Activated CD4-positive, alpha-beta T cell treated with anti-CD3 and anti-CD28 coated beads, Interleukin-2, amount 50 U/mL, for 1 hour (primary cell): ENCODE measurements around the gene TNIK.

Experiments
- DNase-seq: peaks from one replicate; pipeline ENCODE4 v3.0.0-alpha.2; 2020

TNIK gene

DNA sequence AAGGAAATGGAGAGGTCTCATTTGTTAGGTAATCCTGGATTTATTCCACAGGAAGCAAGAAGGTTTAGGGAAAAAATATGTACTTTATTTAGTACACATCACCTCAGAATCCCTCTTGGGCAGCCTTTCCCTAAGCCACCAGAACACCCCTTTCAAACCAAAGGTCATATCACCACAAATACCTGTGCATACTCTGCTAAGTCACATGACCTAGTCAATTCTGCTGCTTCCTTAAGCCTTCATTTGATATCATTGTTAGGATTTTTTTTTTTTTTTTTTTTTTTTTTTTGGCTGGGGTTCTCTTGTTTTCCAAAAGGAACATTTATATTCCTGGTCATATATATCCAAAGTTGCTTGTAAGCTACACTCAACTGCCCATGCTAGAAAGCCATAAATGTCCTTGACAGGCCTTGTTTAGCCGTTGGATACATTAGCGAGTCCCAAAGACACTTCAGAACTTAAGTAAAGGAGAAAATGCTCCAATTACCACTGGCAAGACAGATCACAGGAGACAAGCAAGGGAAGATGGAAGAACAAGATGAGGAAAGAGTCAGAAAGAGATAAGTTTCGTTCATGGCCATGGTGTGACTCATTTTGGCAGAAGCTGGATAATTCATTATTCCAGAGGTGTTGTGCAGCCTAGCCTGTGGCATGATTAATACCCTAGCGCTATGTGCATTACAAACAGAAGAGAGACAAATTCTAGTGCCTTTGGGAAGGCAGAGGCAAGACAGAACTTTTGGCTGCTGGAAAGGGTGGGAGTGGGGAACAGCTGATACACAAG lies 278.1 kb downstream of the TNIK start:
- DNase-seq: no peak

DNA sequence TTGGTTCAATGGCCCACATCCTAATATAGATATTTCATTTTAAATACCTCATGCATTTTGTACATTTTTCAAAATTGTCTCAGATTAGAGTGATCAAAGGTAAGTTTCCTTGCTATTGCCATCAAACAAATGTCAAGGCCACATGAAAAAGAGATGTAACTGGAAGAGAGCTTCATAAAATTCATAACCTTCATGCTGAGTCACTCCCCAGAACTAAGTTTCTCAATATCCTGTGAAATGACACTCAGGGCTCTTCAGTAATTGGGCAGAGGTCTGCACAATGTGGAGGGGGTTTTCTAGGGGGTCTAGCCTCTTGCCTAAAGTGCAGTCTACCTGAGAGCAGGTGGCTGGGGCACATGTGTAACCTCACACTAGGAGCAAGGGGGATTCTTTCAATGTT lies 281.5 kb downstream of the TNIK start:
- DNase-seq: no peak

DNA sequence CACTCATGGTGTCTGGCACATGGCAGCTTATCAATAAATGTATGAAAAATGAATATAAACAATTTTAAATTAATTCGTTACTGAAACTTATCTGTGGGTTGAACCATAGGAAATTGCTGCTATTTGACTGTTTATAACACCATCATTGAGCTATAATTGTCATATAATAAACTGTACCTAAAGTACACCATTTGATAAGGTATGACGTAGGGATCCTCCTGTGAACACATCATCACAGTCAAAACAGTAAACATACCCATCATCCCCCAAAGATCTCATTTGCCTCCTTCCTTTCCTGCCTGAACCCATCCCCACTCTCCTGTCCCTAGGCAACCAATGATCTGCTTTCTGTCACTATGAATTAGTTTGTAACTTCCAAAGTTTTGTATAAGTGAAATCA lies 282.7 kb downstream of the TNIK start:
- no peak for DNase-seq

DNA sequence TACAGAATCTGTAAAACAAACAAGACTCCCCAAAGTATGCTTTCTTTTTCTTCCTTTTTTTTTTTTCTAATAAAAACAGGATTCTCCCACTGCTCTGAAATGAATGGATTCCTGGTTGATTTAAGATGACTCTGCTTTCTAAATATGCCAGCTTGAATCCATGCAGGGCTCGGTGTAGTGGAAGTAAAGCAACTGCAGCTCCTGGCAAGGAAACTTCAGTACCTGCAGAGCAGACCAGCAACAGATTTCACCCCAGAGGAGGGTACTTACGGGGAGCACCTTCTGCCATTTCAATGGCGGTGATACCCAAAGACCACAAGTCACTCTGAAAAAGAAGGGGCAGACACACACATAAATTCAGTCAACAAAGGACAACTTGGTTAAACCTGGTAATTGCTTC lies 283.1 kb downstream of the TNIK start:
- no peak for DNase-seq

DNA sequence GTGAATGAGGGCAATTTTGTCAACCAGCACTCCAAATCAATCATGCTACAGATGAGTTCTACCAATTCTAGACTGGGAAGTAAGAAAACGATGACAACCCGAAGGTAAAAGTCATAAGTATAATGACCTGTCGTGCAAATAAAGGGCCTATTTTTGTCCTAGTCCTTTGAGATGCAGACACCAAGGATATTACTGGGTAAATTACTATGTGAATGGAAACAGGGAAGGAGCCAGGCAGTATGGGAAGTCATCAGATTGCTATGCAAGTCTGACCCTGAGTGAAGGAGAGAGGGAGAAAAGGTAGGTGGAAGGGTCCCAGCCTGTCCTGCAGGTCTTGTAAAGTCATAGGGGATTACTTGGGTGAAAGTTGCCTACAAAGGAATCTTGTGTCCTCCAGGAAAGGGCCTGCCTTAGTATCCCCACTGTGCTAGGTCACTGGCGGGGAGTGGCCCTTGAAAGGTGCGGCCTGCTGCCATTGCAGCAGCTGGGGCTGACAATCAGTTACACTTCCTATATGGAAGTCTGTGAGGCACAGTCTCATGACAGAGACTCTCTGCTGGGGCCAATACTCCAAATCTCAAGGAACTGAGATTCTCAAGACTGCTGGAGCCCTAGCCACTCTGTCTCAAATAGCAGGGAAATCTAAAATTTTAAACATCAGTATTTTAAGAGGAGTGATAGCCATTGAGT lies 283.8 kb downstream of the TNIK start:
- no peak for DNase-seq

DNA sequence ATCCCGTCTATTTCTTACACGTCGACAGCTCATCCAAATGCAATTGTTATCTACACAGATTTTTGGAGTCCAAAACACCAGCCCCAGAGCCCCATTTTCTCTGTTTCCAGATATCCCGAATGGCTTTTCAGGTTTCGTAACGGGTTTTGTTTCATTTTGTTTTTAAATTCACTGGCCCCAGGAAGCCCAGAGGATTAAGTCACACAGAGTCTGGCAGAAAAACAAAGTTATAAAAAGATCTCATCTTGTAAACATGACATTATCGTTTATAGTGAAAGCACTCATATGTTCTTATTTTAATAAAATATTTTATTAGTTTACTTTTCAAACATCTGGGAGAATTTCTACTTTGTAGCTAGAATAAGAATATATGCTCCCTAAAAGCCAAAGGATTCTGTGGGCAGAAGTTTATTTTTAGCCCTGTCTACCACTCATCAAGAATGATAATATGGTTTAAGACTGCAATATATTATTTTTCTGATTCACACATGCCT lies 284.4 kb downstream of the TNIK start:
- no peak for DNase-seq

DNA sequence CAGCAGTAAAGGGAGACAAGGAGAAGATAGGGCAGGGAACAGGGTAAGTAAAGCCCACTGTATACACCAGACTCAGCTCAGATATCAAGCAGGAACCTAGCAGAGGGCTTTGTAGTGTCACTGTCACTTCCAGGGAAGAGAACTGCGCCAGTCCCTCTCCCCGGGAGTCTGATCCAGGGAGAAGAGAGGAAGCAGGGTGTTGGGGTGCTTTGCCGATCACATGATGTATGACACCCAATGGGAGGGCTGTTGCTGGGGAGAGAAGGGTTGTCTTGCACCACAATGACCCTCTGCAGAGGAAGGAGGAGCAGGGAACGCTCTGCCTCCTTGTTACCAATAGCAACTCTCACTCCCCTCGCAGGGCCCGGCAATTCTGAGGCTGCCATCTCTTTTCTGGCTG lies 286.5 kb downstream of the TNIK start:
- no peak for DNase-seq

DNA sequence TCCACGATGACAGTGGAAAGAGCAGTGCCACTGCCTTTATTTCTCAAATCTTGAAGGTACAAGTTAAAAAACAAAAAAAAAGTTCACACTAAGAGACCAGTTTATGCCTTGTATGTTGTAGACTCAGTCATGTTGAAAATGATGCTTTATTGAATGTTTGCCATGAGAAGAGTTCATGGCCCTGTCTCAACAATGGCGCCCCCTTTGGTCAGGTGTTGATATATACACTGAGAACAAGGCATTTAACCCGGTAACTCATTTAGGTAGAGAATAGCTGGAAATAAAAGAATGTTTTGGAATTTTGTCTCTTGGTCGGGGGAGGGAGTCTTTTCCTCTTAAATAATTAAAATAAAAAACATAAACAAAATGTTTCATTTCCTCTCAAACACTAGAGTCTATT lies 288.1 kb downstream of the TNIK start:
- no peak for DNase-seq

DNA sequence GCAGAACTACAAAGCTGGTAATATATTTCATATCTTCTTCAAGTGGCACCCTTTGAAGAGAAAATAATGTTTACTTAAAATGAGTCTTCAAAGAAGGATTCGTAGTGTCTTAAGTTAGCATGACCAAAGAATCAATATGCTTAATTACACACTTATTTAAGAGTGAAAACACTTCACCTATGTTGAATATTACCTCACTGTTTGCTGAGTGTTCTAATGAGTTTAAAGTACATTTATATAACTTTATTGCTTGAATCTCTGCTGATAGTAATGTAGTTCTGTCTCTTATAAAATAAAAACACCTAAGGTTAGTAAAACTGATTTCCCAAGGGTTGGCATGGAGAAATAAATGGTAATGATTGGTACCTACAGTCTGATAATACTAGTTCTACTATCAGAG lies 290.3 kb downstream of the TNIK start:
- DNase-seq: no peak

DNA sequence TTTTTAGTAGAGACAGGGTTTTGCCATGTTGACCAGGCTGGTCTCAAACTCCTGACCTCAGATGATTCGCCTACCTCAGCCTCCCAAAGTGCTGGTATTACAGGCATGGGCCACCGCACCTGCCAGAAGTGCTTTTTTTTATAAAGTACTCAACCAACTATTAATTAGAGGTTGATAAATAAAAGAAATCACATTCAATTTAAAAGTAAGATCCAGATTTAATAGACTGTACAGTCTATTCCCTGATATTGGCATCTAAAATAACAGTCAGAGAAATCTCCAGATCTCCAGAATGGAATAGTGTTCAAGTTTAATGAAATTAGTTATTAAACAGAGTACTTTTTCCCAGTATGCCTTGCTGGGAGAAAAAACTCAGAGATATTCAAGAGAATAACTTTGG lies 290.8 kb downstream of the TNIK start:
- DNase-seq: no peak

DNA sequence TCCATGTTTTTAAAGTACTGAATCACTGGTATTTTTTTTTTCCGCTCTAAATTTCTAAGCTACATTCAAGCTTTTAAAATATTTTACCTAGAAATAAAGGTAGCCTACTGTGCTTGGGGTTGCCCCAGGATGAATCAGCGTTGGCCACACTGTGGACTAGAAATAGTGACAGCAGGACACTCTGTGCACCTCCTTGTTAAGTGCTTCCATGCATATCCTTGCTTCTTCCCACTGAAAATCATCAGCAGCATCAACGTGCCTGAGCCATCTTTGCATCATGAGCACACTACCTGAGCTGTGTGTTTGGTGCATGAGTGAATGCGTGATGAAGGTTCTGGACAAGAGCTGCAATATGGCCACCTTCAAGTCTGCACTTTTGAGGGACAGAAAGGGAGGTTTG lies 291.7 kb downstream of the TNIK start:
- no peak for DNase-seq

DNA sequence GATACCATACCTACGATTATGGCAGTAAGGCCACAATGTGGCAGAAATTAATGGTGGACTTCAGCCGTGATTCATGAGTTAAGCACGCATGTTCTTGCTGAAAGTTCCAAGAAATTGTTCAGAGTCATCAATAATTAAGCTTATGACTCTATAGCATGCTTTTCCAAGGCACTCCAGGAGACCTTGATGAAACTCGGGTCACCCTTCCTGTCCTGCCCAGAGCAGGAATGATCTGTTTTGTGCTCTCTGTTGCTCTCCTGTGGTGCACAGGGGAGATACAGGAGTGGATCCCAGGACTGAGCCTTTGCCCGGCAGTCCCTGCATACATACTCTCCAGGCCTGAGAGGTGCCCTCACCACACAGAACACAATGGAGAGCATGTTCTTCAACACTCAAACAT lies 292.1 kb downstream of the TNIK start:
- no peak for DNase-seq

DNA sequence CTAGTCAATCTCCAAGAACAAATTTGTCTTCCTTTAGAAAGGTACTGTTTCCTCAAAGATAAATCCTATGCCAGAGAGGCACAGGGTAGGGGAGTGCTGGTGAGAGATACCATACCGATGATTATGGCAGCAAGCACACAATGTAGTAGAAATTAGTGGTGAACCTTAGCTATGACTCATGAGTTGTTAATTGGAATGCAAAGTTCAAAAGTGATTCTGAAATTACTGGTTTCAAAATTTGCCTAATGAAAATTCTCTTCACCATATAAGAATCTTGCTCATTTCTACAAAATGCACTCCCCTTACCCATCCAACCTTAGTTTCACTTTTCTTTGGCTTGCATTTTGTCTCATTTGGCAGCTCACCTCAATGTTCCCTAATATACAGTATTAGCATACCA lies 294.2 kb downstream of the TNIK start:
- no peak for DNase-seq

DNA sequence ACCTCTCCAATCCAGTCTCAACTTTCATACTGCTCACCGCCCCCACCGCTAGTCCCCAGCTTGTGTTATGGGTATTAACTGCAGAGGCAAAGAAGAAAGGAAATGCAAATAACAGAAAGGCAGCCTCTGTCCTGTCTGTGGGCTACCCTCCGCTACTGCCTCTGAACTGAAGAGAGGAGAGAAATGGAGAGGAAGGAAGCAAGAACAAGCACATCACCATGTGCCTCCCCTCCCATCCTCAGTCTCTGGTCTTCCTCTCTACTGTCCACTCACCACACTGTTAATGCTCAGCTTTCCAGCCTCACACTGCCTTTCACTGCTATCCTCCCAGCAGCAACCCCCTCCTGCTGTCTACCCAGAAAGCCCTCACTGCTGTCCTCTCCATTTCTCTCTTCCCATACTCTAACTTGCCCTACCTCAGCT lies 294.7 kb downstream of the TNIK start:
- DNase-seq: no peak

DNA sequence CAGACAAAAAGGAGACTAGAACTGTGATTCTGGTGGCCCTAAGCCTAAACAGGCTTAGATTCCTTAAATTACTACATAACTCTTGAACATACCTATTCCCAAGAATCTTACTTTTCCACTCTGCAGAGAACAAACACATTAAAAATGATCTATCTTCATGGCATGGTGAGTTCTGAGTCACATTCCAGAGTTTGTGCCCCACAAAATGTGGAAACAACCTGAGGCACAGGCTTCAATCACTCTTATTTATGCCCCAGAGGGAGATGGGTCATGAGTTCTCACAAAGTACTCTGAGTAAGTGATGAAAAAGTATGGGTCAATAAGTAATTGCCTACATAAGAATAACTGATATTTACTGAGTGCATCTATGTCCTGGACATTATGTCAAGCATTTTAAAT lies 296.1 kb downstream of the TNIK start:
- no peak for DNase-seq

DNA sequence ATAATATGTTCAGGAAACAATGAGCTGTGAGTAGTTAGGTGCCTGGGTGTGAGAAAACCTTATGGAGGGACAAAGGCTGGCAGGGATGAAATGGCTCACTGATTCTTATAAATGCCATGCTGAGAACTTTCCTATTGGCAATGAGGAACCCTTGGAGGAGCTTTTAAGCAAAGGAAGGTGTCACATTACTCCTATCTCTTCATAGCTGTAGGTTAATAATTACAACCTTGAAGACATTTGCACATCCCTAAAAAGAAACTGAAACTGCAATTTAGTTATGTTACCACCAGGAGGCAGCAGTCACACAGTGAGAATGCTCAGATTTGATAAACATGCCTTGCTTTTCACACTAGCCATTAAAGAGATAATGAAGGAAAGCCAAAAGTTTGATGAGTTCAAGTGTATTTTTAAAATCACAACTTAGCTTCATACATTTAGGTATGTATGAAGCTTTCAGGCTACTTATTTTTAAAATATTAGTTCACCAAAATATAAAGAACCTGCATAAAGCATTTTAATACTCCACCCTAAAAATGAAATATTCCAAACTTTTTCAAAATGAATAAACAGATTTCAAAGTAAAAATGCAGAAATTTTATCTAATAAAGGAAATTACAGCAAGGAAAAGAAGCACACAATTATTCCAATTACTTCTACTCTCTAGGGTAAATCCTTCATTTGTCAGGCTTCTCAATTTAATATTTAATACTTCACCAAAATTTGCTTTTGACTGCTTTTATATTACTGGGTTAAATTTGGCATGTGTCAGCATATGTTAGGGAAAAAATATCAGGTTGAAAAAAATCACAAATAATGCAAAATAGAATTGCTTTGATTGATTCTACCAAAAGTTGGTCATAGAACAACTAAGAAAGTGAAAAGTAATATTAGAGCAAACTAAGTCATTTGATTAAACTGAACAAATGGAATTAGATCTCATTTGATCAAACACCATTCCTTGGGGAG lies 296.8 kb downstream of the TNIK start:
- no peak for DNase-seq

DNA sequence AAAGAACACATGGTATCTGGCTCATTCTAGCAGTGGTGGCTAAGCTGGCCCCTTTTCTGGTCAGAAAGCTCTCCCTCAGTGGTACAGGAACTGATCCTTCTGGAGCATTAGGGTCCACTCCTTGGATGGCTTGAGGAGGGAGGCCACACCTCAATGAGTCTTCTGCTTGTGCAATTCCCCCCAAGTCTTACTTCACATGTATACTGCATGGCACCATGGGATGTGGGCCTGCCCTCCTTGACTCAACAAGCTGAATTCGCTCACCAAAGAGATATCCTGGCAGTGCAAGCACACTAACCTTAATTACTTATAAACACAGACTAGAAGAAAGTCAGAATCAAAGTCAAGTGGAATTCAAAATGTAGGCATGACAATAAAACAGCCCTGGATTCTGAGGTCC lies 299.9 kb downstream of the TNIK start:
- DNase-seq: no peak

DNA sequence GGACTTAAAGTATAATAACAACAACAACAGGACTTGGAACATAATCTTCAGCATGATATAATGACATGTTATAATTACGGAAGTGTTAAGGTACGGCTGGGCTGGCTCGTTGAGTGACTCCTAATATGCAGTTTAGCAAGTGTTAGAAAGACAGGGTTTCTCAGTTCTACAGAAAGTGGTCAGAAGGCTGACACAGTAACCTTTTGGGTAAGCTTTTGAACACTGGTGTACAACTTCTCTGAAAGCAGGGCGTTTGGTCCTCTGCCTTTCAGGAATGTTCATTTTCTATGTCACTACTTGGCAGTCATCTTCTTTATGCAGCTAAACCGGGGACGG lies 300.4 kb downstream of the TNIK start:
- DNase-seq: no peak

DNA sequence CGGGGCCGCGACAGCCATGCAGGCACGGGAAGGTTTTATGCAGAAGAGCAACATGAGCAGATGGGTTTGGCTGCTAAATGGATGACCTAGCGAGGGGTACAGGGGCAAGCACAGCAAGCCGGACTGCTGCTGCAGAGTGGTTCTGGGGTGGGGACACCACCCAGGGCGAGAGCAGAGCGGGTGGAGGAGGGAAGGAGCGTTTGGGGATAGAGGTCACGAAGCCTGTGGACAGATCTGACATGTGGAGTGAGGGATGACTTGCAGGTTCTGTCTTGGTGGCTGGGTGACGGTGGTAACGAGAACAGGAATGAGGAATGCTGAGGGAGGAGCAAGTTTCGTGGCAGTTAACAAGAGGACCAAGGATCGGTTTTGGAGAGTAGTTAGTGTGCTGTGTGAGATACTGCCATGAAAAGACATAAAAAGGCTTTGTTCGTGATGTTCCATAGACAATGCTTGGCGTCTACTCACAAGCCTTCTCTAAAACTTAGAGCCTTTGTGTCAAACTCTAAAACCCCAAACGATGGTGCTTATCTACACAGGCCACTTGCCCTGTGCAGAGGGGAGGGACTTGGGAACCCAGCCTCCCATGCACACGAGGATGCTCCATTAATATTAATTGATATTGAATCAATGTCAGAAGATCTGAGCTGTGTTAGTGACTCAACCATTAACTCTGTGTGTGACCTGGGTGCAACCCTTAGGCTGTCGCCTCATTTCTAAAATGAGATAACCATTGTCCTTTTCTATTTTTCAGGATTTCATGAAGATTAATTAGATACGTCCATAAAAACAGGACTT lies 301.0 kb downstream of the TNIK start:
- no peak for DNase-seq

DNA sequence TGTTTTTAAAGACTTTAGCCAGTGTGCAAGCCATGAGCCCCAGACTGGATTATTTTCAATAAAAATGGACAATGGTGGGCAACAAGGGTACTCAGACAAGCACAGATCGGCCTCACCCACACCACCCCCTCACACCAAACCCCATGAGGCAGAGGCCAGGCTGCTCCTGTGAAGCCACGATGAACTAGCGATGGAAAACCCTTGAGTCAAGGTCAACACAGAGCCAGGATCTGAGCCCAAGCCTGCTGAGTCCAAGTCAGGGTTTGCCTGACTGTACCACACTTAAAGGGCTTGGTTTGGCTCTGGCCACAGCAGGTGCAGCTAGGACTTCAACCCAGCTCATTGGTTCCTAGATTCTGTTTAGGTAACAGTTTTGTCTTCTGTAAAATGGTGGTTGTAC lies 302.2 kb downstream of the TNIK start:
- DNase-seq: no peak

DNA sequence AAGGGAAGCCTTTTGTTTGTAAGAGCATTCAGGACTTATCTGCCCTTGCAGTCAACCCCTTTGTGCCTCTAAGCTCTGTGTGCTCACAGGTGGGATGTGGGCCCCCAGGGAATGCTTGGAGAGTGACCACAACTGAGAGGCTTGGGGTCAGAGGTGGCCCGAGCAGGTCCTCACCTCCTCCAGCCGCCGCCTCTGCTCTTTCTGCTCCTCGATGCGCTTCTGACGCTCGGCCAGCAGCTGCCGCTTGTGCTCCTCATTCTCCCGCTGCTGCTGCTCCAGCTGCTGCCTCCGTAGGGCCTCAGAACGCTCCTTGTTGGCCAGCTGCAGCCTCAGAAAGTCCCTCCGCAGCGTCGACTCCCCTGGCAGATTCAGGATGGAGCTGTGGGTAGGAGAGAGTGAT lies 302.9 kb downstream of the TNIK start:
- no peak for DNase-seq

DNA sequence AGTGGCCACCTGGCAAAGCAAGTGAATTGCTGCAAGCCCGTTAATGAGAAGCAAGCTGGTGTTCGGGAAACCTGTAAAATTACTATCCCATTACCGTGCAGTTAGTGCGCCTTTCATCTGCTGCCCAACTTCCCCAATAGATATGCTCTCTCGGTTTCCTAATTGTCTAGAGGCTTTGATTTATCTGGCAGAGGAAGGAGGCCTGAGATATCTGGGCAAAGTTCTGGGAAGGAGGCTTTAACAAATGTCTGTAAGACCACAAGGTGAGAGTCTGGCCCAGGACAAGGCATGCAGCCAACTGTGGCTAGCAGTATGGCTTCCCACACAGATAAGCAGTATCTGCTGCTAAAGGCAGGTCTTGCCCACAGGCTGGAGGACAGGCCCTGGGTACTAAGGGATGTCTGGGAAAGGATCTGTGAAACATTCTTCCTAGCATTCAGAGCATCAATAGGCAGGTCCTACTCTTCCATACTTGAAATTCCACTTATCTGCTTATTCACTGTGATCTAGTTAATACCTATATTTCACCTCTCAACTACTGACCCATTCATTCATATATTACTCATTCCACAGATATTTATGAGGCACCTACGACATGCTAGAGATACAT lies 303.7 kb downstream of the TNIK start:
- DNase-seq: no peak
